Activated naive CD8-positive, alpha-beta T cell treated with anti-CD3 and anti-CD28 coated beads, Interleukin-2, amount 10 ng/mL, durations not matched to agents 7 days and 5 days (primary cell): ENCODE data around the gene GRPEL1. TPM values are rescaled to one million over a fixed set of nuclear protein-coding genes. Genes with fewer than 3 reads are reported as not detected.
A peak's percentile ranks its signal among the peaks of the same experiment; 100 is the strongest.
"Not testable (repeated sequence)": the region's sequence is repeated elsewhere in the genome, so short reads cannot be mapped to it uniquely, and the experiment has no call there.

Experiments used
- ATAC-seq: fragments of 150-1000 bp; cut with Tn5 transposase; one replicate; pipeline ENCODE4 v1.10.0; 2021; ENCODE audit warnings: low read depth, moderate library complexity
- POLR2A ChIA-PET: fragments of 350-600 bp; sonication (Branson Sonifier 250); formaldehyde crosslinking; loops from one replicate; lab custom pipeline; 2021; ENCODE audit warnings: antibody characterized with exemption; lab: Charles Lee
- DNase-seq: peaks from one replicate; pipeline ENCODE4 v3.0.0; 2021
- H3K27ac Mint-ChIP-seq: one replicate; pipeline ENCODE4 v1.8.0; 2022; ENCODE audit warnings: mild to moderate bottlenecking, mixed read lengths
- H3K27me3 Mint-ChIP-seq: one replicate; pipeline ENCODE4 v1.8.0; 2022; ENCODE audit warnings: mild to moderate bottlenecking, moderate library complexity, mixed read lengths
- H3K36me3 Mint-ChIP-seq: one replicate; pipeline ENCODE4 v1.8.0; 2021; ENCODE audit warnings: mild to moderate bottlenecking, mixed read lengths
- H3K4me1 Mint-ChIP-seq: one replicate; pipeline ENCODE4 v1.8.0; 2021; ENCODE audit warnings: mixed read lengths
- H3K4me3 Mint-ChIP-seq: one replicate; pipeline ENCODE4 v1.8.0; 2022; ENCODE audit warnings: mild to moderate bottlenecking, moderate library complexity, mixed read lengths
- H3K9me3 Mint-ChIP-seq: one replicate; pipeline ENCODE4 v1.8.0; 2021; ENCODE audit warnings: mixed read lengths
- total RNA-seq, 2 experiments: library from RNA; stranded (reverse); gene quantifications; one replicate each; pipeline ENCODE4 v1.2.3, GENCODE V29; 2021

Gene GRPEL1
- total RNA-seq, 2 experiments from 2014 or later = 36.3 to 37.9 TPM

- POLR2A ChIA-PET = interaction anchor here (1.6 kb wide), 1 partner anchor 36 kb away, joined by 5 read pairs; the partner anchor contains the start of gene GRPEL1
Measured at GRCh38 chr4:7103607-7104365, 35.9 kb upstream of the GRPEL1 start.

GRCh38 chr4:7103031-7103606 is 35.3 kb upstream of the GRPEL1 start:
- H3K9me3 Mint-ChIP-seq = no peaks in the 10 kb centered on the region
- POLR2A ChIA-PET = interaction anchor here (0.7 kb wide), 1 partner anchor 35 kb away, joined by 3 read pairs; the partner anchor contains the start of gene GRPEL1
- peak; percentile 88 for ATAC-seq
- peak overlapping the region; percentile 88 for H3K27ac Mint-ChIP-seq
- DNase-seq = peak; percentile 88
- H3K36me3 Mint-ChIP-seq = no peaks in the 10 kb centered on the region
- peaks cover 10% of the 10 kb centered on the region for H3K4me1 Mint-ChIP-seq
- H3K27me3 Mint-ChIP-seq = peaks cover 20% of the 10 kb centered on the region
- H3K4me3 Mint-ChIP-seq = peak overlapping the region; percentile 93

More at GRCh38 chr4:7103607-7104365, 35.9 kb upstream of the GRPEL1 start:
- Mint-ChIP-seq H3K4me1 (peaks cover 10% of the 10 kb centered on the region), H3K27me3 (peaks cover 17% of the 10 kb centered on the region), H3K27ac (no peak overlapping the region), H3K36me3 (no peaks in the 10 kb centered on the region), H3K9me3 (no peaks in the 10 kb centered on the region), H3K4me3 (peak overlapping the region; percentile 93)
- no peak for ATAC-seq
- no peak for DNase-seq

- Mint-ChIP-seq H3K4me1 (peaks cover 10% of the 10 kb centered on the region), H3K27ac (peak overlapping the region; percentile 88), H3K27me3 (peaks cover 24% of the 10 kb centered on the region), H3K4me3 (peak overlapping the region; percentile 93)
- not testable (repeated sequence) for H3K9me3 Mint-ChIP-seq, DNase-seq, ATAC-seq, H3K36me3 Mint-ChIP-seq
- POLR2A ChIA-PET = interaction anchor here (0.6 to 0.7 kb wide), 2 partner anchors 19 to 35 kb away, joined by 3 read pairs; partner anchors contain the start of gene GRPEL1
Measured at GRCh38 chr4:7102516-7102909, 34.6 kb upstream of the GRPEL1 start.

GRCh38 chr4:7101692-7102515 is 34.0 kb upstream of the GRPEL1 start:
- ATAC-seq (peak; percentile 49), DNase-seq (peak; percentile 64)
- Mint-ChIP-seq H3K9me3 (no peaks in the 10 kb centered on the region), H3K36me3 (no peaks in the 10 kb centered on the region), H3K27me3 (peaks cover 30% of the 10 kb centered on the region), H3K4me1 (peaks cover 10% of the 10 kb centered on the region), H3K27ac (peak overlapping the region; percentile 15), H3K4me3 (peak overlapping the region; percentile 93)
- POLR2A ChIA-PET = interaction anchor here (0.6 to 0.7 kb wide), 2 partner anchors 19 to 34 kb away, joined by 3 read pairs; partner anchors contain the start of gene GRPEL1

- H3K27me3 Mint-ChIP-seq = peaks cover 28% of the 10 kb centered on the region
- no peaks in the 10 kb centered on the region for H3K9me3 Mint-ChIP-seq
- no peaks in the 10 kb centered on the region for H3K36me3 Mint-ChIP-seq
- no peak for ATAC-seq
- H3K27ac Mint-ChIP-seq = no peak overlapping the region
- no peak for DNase-seq
- POLR2A ChIA-PET = no interaction called here
- H3K4me3 Mint-ChIP-seq = no peak overlapping the region
- H3K4me1 Mint-ChIP-seq = no peaks in the 10 kb centered on the region
Measured at GRCh38 chr4:7096236-7096635, 28.4 kb upstream of the GRPEL1 start.

- no peaks in the 10 kb centered on the region for H3K36me3 Mint-ChIP-seq
- no peak for ATAC-seq
- peaks cover 27% of the 10 kb centered on the region for H3K27me3 Mint-ChIP-seq
- no peak overlapping the region for H3K4me3 Mint-ChIP-seq
- H3K9me3 Mint-ChIP-seq = no peaks in the 10 kb centered on the region
- POLR2A ChIA-PET = interaction anchor here (0.7 kb wide), 1 partner anchor 52 kb away, joined by 4 read pairs; no protein-coding TSS in a partner anchor
- H3K27ac Mint-ChIP-seq = no peak overlapping the region
- H3K4me1 Mint-ChIP-seq = no peaks in the 10 kb centered on the region
- no peak for DNase-seq
Measured at GRCh38 chr4:7095611-7096155, 27.8 kb upstream of the GRPEL1 start.

- Mint-ChIP-seq H3K4me1 (no peaks in the 10 kb centered on the region), H3K4me3 (no peak overlapping the region), H3K36me3 (no peaks in the 10 kb centered on the region), H3K27ac (no peak overlapping the region), H3K9me3 (no peaks in the 10 kb centered on the region), H3K27me3 (peaks cover 29% of the 10 kb centered on the region)
- DNase-seq = no peak
- POLR2A ChIA-PET = no interaction called here
- ATAC-seq = no peak
Measured at GRCh38 chr4:7094916-7095315, 27.1 kb upstream of the GRPEL1 start.

GRCh38 chr4:7092026-7092425 is 24.2 kb upstream of the GRPEL1 start:
- H3K27ac Mint-ChIP-seq = no peak overlapping the region
- peaks cover 28% of the 10 kb centered on the region for H3K27me3 Mint-ChIP-seq
- no peaks in the 10 kb centered on the region for H3K9me3 Mint-ChIP-seq
- H3K4me1 Mint-ChIP-seq = no peaks in the 10 kb centered on the region
- no peak for DNase-seq
- no peak for ATAC-seq
- POLR2A ChIA-PET = no interaction called here
- no peaks in the 10 kb centered on the region for H3K36me3 Mint-ChIP-seq
- H3K4me3 Mint-ChIP-seq = no peak overlapping the region

GRCh38 chr4:7089213-7089986 is 21.5 kb upstream of the GRPEL1 start:
- POLR2A ChIA-PET = interaction anchor here (0.7 kb wide), 1 partner anchor 728 kb away, joined by 3 read pairs; no protein-coding TSS in a partner anchor
- H3K9me3 Mint-ChIP-seq = no peaks in the 10 kb centered on the region
- DNase-seq (no peak), ATAC-seq (no peak)
- H3K4me3 Mint-ChIP-seq = no peak overlapping the region
- H3K36me3 Mint-ChIP-seq = no peaks in the 10 kb centered on the region
- no peak overlapping the region for H3K27ac Mint-ChIP-seq
- no peaks in the 10 kb centered on the region for H3K4me1 Mint-ChIP-seq
- H3K27me3 Mint-ChIP-seq = peaks cover 40% of the 10 kb centered on the region

- H3K4me1 Mint-ChIP-seq = no peaks in the 10 kb centered on the region
- H3K9me3 Mint-ChIP-seq = no peaks in the 10 kb centered on the region
- DNase-seq (no peak), ATAC-seq (no peak)
- no peaks in the 10 kb centered on the region for H3K36me3 Mint-ChIP-seq
- peaks cover 51% of the 10 kb centered on the region for H3K27me3 Mint-ChIP-seq
- POLR2A ChIA-PET = no interaction called here
- no peak overlapping the region for H3K4me3 Mint-ChIP-seq
- no peak overlapping the region for H3K27ac Mint-ChIP-seq
Measured at GRCh38 chr4:7087036-7087435, 19.2 kb upstream of the GRPEL1 start.

- no peaks in the 10 kb centered on the region for H3K4me1 Mint-ChIP-seq
Measured at GRCh38 chr4:7086384-7086783, 18.5 kb upstream of the GRPEL1 start.

GRCh38 chr4:7084564-7084961 is 16.7 kb upstream of the GRPEL1 start:
- POLR2A ChIA-PET = interaction anchor here (1.1 kb wide), 1 partner anchor 16 kb away, joined by 3 read pairs; no protein-coding TSS in a partner anchor
- not testable (repeated sequence) for H3K27ac Mint-ChIP-seq, H3K9me3 Mint-ChIP-seq, H3K36me3 Mint-ChIP-seq, DNase-seq, ATAC-seq, H3K4me1 Mint-ChIP-seq
- peaks cover 64% of the 10 kb centered on the region for H3K27me3 Mint-ChIP-seq
- peak overlapping the region; percentile 44 for H3K4me3 Mint-ChIP-seq

More at GRCh38 chr4:7086384-7086783, 18.5 kb upstream of the GRPEL1 start:
- H3K9me3 Mint-ChIP-seq = no peaks in the 10 kb centered on the region
- POLR2A ChIA-PET = no interaction called here
- H3K27me3 Mint-ChIP-seq = peaks cover 56% of the 10 kb centered on the region
- H3K4me3 Mint-ChIP-seq = no peak overlapping the region
- no peak overlapping the region for H3K27ac Mint-ChIP-seq
- H3K36me3 Mint-ChIP-seq = no peaks in the 10 kb centered on the region
- no peak for ATAC-seq
- DNase-seq = no peak
